H9 (cell line): ENCODE results near the gene PRPH. TPM values are rescaled to one million over a fixed set of nuclear protein-coding genes. Genes with fewer than 3 reads are reported as not detected.

ENCODE experiments used
- DNase-seq: peaks from one replicate; pipeline ENCODE4 v3.0.0-alpha.2; 2017
- H2AFZ ChIP-seq: one replicate; pipeline ENCODE4 v1.6.1; 2013; ENCODE audit warnings: mild to moderate bottlenecking, low read length, control low read depth, moderate library complexity
- H2AK5ac ChIP-seq: 2 replicates; pipeline ENCODE4 v1.6.1; 2013; ENCODE audit warnings: low read length, control low read depth, mixed read lengths; ENCODE audit not compliant: insufficient read length
- H2BK120ac ChIP-seq: one replicate; pipeline ENCODE4 v1.6.1; 2013; ENCODE audit warnings: low read depth, mild to moderate bottlenecking, low read length, control low read depth, inconsistent platforms; ENCODE audit not compliant: poor library complexity, severe bottlenecking
- H2BK12ac ChIP-seq: 2 replicates; pipeline ENCODE4 v1.6.1; 2013; ENCODE audit warnings: low read length, control low read depth, mixed read lengths, low read depth; ENCODE audit not compliant: insufficient read length
- H2BK15ac ChIP-seq: 2 replicates; pipeline ENCODE4 v1.6.1; 2013; ENCODE audit warnings: low read depth, low read length, control low read depth
- H2BK20ac ChIP-seq: one replicate; pipeline ENCODE4 v1.6.1; 2013; ENCODE audit warnings: low read depth, mild to moderate bottlenecking, low read length, control low read depth, inconsistent platforms; ENCODE audit not compliant: poor library complexity, severe bottlenecking
- H2BK5ac ChIP-seq: 2 replicates; pipeline ENCODE4 v1.6.1; 2013; ENCODE audit warnings: low read length, control low read depth, mixed read lengths; ENCODE audit not compliant: insufficient read length
- H3K14ac ChIP-seq: 2 replicates; pipeline ENCODE4 v1.6.1; 2013; ENCODE audit warnings: low read length, control low read depth; ENCODE audit not compliant: insufficient read depth
- H3K18ac ChIP-seq: 2 replicates; pipeline ENCODE4 v1.6.1; 2013; ENCODE audit warnings: low read depth, mild to moderate bottlenecking, mixed read lengths, low read length, control low read depth; ENCODE audit not compliant: insufficient read length
- H3K23ac ChIP-seq: 2 replicates; pipeline ENCODE4 v1.6.1; 2013; ENCODE audit warnings: low read length, control low read depth, mixed read lengths, low read depth; ENCODE audit not compliant: insufficient read length
- H3K23me2 ChIP-seq: 2 replicates; pipeline ENCODE4 v1.6.1; 2013; ENCODE audit warnings: low read depth, mild to moderate bottlenecking, mixed read lengths, low read length, control low read depth; ENCODE audit not compliant: insufficient read length, poor library complexity, severe bottlenecking
- H3K27ac ChIP-seq: 2 replicates; pipeline ENCODE4 v1.5.1; 2013; ENCODE audit warnings: low read length, control low read depth, mixed read lengths, low read depth; ENCODE audit not compliant: insufficient read length
- H3K27me3 ChIP-seq: 2 replicates; pipeline ENCODE4 v1.6.1; 2013; ENCODE audit warnings: low read length, control low read depth, inconsistent platforms; ENCODE audit not compliant: insufficient read depth
- H3K4ac ChIP-seq: 2 replicates; pipeline ENCODE4 v1.6.1; 2013; ENCODE audit warnings: low read depth, mild to moderate bottlenecking, control low read depth, inconsistent platforms, low read length, moderate library complexity
- H3K4me1 ChIP-seq: 2 replicates; pipeline ENCODE4 v1.6.1; 2013; ENCODE audit warnings: low read length, control low read depth, inconsistent platforms; ENCODE audit not compliant: insufficient read depth
- H3K4me2 ChIP-seq: 2 replicates; pipeline ENCODE4 v1.6.1; 2013; ENCODE audit warnings: low read length, control low read depth, mixed read lengths; ENCODE audit not compliant: insufficient read length, insufficient read depth
- H3K56ac ChIP-seq: 2 replicates; pipeline ENCODE4 v1.6.1; 2013; ENCODE audit warnings: low read depth, mild to moderate bottlenecking, mixed read lengths, low read length, control low read depth; ENCODE audit not compliant: insufficient read length
- H3K79me1 ChIP-seq: 2 replicates; pipeline ENCODE4 v1.6.1; 2013; ENCODE audit warnings: low read depth, mild to moderate bottlenecking, moderate library complexity, low read length, control low read depth, inconsistent platforms; ENCODE audit not compliant: insufficient read depth, poor library complexity, severe bottlenecking
- H3K79me2 ChIP-seq: 2 replicates; pipeline ENCODE4 v1.6.1; 2013; ENCODE audit warnings: low read length, control low read depth, inconsistent platforms; ENCODE audit not compliant: insufficient read depth
- H3K9ac ChIP-seq: 2 replicates; pipeline ENCODE4 v1.6.1; 2013; ENCODE audit warnings: low read length, control low read depth, mixed read lengths; ENCODE audit not compliant: insufficient read length; ENCODE audit errors: extremely low read depth
- H3K9me3 ChIP-seq: one replicate; pipeline ENCODE4 v1.6.1; 2013; ENCODE audit warnings: low read depth, low read length, inconsistent platforms; ENCODE audit not compliant: control insufficient read depth
- H3T11ph ChIP-seq: one replicate; pipeline ENCODE4 v1.6.1; 2013; ENCODE audit warnings: mild to moderate bottlenecking, low read length, control low read depth, inconsistent platforms
- H4K20me1 ChIP-seq: one replicate; pipeline ENCODE4 v1.6.1; 2013; ENCODE audit not compliant: control insufficient read depth, insufficient read length, insufficient read depth
- H4K5ac ChIP-seq: 2 replicates; pipeline ENCODE4 v1.6.1; 2013; ENCODE audit warnings: low read depth, mild to moderate bottlenecking, mixed read lengths, low read length, control low read depth; ENCODE audit not compliant: insufficient read length
- H4K8ac ChIP-seq: replicated peaks from 2 replicates; pipeline ENCODE4 v1.6.1; 2013; ENCODE audit warnings: low read length, control low read depth, mixed read lengths, low read depth; ENCODE audit not compliant: insufficient read length
- H4K91ac ChIP-seq: 2 replicates; pipeline ENCODE4 v1.6.1; 2013; ENCODE audit warnings: low read depth, mild to moderate bottlenecking, moderate library complexity, mixed read lengths, low read length, control low read depth; ENCODE audit not compliant: insufficient read length
- H3K27ac Mint-ChIP-seq, 3 experiments: 2 replicates in 2 of 3; 3 replicates in 1 of 3; pipeline ENCODE4 v1.8.0; 2020 to 2021; ENCODE audit warnings: mixed read lengths in 3 of 3, mild to moderate bottlenecking in 1 of 3, moderate library complexity in 1 of 3
- H3K27me3 Mint-ChIP-seq: 2 replicates; pipeline ENCODE4 v1.8.0; 2021; ENCODE audit warnings: low read depth, mild to moderate bottlenecking, moderate library complexity, mixed read lengths
- H3K36me3 Mint-ChIP-seq, 3 experiments: 2 replicates in 2 of 3; 3 replicates in 1 of 3; pipeline ENCODE4 v1.8.0; 2020 to 2021; ENCODE audit warnings: low read depth in 3 of 3, mixed read lengths in 3 of 3; ENCODE audit not compliant: insufficient read depth in 1 of 3
- H3K4me1 Mint-ChIP-seq, 2 experiments: 2 replicates each; pipeline ENCODE4 v1.8.0; 2020; ENCODE audit warnings: mixed read lengths in 2 of 2
- H3K4me3 Mint-ChIP-seq, 2 experiments: 2 replicates in 1 of 2; 3 replicates in 1 of 2; pipeline ENCODE4 v1.8.0; 2020 to 2021; ENCODE audit warnings: mild to moderate bottlenecking in 2 of 2, mixed read lengths in 2 of 2, moderate library complexity in 1 of 2
- H3K9me3 Mint-ChIP-seq, 2 experiments: 2 replicates in 1 of 2; 3 replicates in 1 of 2; pipeline ENCODE4 v1.8.0; 2020; ENCODE audit warnings: mild to moderate bottlenecking in 2 of 2, mixed read lengths in 2 of 2, moderate library complexity in 1 of 2
- WGBS: extraction: QIAGEN DNeasy Blood & Tissue Kit; methylation state at CpG from one replicate; pipeline ENCODE4 v1.1.7; 2013; ENCODE audit warnings: missing lambda C conversion rate, low lambda C conversion rate, mixed read lengths; ENCODE audit not compliant: insufficient read length; ENCODE audit errors: extremely low coverage; 5-methylcytosine and 5-hydroxymethylcytosine counted together
- total RNA-seq: library from RNA; stranded (reverse); gene quantifications from 2 replicates; pipeline ENCODE4 v1.2.1, GENCODE V29; 2021
- TF ChIP-seq, protein P1 (sequence below): fragments of 200-600 bp; sonication (generic); conservative IDR thresholded peaks from 3 replicates; pipeline ENCODE4 v1.8.0; 2021; ENCODE audit warnings: antibody characterized with exemption, mild to moderate bottlenecking

PRPH gene
- total RNA-seq, 1 experiment from 2014 or later = 1.1 TPM

DNA sequence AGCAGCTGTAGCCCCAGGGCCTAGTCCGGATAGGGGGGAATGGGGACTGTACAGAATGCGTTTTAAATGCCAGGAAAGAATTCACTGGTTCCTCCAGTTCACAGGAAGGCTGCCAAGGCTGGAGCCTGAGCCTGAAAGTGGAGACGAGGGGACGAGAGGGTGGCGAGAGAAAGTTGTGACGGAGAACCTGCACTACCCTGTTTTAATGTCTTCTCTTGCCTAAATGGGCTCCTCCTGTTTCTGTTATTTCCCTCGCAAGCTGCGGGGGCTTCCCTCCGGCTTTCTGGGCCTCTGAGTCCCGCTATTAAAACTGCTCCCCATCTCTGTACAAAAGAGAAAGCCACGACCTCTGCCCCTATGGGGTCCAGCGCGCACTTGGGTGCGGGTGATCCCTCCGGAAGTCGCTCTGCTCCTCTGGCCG is 37.5 kb downstream of the PRPH start:
- Histone ChIP-seq H2BK15ac (no peak overlapping the region), H3K23ac (no peak overlapping the region), H3K27me3 (peaks cover 28% of the 10 kb centered on the region; the same call in 1 of the 2 replicates), H3K14ac (no peak overlapping the region), H2AFZ (no peak overlapping the region), H3K9me3 (no peaks in the 10 kb centered on the region), H3K4me1 (no peaks in the 10 kb centered on the region), H3K9ac (no peak overlapping the region), H4K5ac (no peak overlapping the region), H4K20me1 (no peaks in the 10 kb centered on the region), H3T11ph (no peak overlapping the region), H2BK5ac (no peak overlapping the region), H3K27ac (no peak overlapping the region), H3K4me2 (no peak overlapping the region), H4K8ac (no peak overlapping the region), H3K4ac (no peak overlapping the region), H2AK5ac (no peak overlapping the region), H3K79me2 (no peaks in the 10 kb centered on the region), H4K91ac (no peak overlapping the region), H3K18ac (no peak overlapping the region), H3K79me1 (no peaks in the 10 kb centered on the region), H2BK12ac (no peak overlapping the region), H2BK120ac (no peak overlapping the region), H3K23me2 (peaks cover 9% of the 10 kb centered on the region), H2BK20ac (no peak overlapping the region), H3K56ac (no peak overlapping the region)
- DNase-seq = no peak
- peaks cover 3 to 8% of the 10 kb centered on the region in 2 experiments for H3K4me1 Mint-ChIP-seq
- TF ChIP-seq, protein P1, sequence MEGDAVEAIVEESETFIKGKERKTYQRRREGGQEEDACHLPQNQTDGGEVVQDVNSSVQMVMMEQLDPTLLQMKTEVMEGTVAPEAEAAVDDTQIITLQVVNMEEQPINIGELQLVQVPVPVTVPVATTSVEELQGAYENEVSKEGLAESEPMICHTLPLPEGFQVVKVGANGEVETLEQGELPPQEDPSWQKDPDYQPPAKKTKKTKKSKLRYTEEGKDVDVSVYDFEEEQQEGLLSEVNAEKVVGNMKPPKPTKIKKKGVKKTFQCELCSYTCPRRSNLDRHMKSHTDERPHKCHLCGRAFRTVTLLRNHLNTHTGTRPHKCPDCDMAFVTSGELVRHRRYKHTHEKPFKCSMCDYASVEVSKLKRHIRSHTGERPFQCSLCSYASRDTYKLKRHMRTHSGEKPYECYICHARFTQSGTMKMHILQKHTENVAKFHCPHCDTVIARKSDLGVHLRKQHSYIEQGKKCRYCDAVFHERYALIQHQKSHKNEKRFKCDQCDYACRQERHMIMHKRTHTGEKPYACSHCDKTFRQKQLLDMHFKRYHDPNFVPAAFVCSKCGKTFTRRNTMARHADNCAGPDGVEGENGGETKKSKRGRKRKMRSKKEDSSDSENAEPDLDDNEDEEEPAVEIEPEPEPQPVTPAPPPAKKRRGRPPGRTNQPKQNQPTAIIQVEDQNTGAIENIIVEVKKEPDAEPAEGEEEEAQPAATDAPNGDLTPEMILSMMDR = no peak
- H3K4me3 Mint-ChIP-seq = peak overlapping the region in 1 of 2 experiments; percentile 75; a peak in 2 of 5 replicates
- H3K27me3 Mint-ChIP-seq = peaks cover 50% of the 10 kb centered on the region
- H3K36me3 Mint-ChIP-seq = peaks cover 11 to 33% (median 33%) of the 10 kb centered on the region in 3 experiments; a peak in 6 of 7 replicates
- peaks cover 0 to 3% of the 10 kb centered on the region in 2 experiments; a peak in 1 of 5 replicates for H3K9me3 Mint-ChIP-seq
- H3K27ac Mint-ChIP-seq = no peak overlapping the region
- WGBS = no CpG with 5 or more reads among the region's 17 CpGs
